Naive thymus-derived CD4-positive, alpha-beta T cell (primary cell): Measurements from ENCODE around the gene ERH. TPM values are rescaled to one million over a fixed set of nuclear protein-coding genes. Genes with fewer than 3 reads are reported as not detected.

ENCODE experiments used
- ATAC-seq: fragments of 150-1000 bp; cut with Tn5 transposase; 2 replicates; pipeline ENCODE4 v1.10.0; 2021; ENCODE audit warnings: mild to moderate bottlenecking, moderate library complexity
- CTCF ChIA-PET: fragments of 350-600 bp; sonication (Branson Sonifier 250); formaldehyde crosslinking; loops from one replicate; lab custom pipeline; 2021; ENCODE audit warnings: antibody characterized with exemption; lab: Charles Lee
- POLR2A ChIA-PET: fragments of 350-600 bp; sonication (Branson Sonifier 250); formaldehyde crosslinking; loops from one replicate; lab custom pipeline; 2021; ENCODE audit warnings: antibody characterized with exemption, inconsistent platforms; lab: Charles Lee
- DNase-seq, 9 donors: peaks; one replicate each; pipeline versions ENCODE4 v3.0.0 to v3.0.0-alpha.2; 2020 to 2022; ENCODE audit warnings: mixed read lengths in 1 of 9
- H3K27ac ChIP-seq: one replicate; pipeline ENCODE4 v1.7.0; 2013; ENCODE audit warnings: mild to moderate bottlenecking, low read depth, low read length, moderate library complexity
- H3K27me3 ChIP-seq, 2 donors: one replicate each; pipeline ENCODE4 v1.7.0; 2013; ENCODE audit warnings: low read length in 2 of 2, mild to moderate bottlenecking in 2 of 2, moderate library complexity in 2 of 2; ENCODE audit not compliant: control insufficient read depth in 2 of 2, insufficient read depth in 2 of 2
- H3K36me3 ChIP-seq, 3 experiments: 1 replicate in 2 of 3; 2 replicates in 1 of 3; pipeline ENCODE4 v1.7.0; 2013; ENCODE audit warnings: low read length in 3 of 3, mild to moderate bottlenecking in 3 of 3, moderate library complexity in 1 of 3; ENCODE audit not compliant: insufficient read depth in 3 of 3, control insufficient read depth in 2 of 3
- H3K4me1 ChIP-seq, 2 donors: one replicate each; pipeline ENCODE4 v1.7.0; 2013; ENCODE audit warnings: low read length in 2 of 2, mild to moderate bottlenecking in 2 of 2, moderate library complexity in 1 of 2; ENCODE audit not compliant: control insufficient read depth in 2 of 2, insufficient read depth in 2 of 2
- H3K4me3 ChIP-seq: 2 replicates; pipeline ENCODE4 v1.7.0; 2013; ENCODE audit warnings: mild to moderate bottlenecking, low read length
- H3K9me3 ChIP-seq, 3 experiments: 1 replicate in 2 of 3; 2 replicates in 1 of 3; pipeline ENCODE4 v1.7.0; 2013; ENCODE audit warnings: low read length in 3 of 3; ENCODE audit not compliant: control insufficient read depth in 2 of 3
- H3K27ac Mint-ChIP-seq, 9 donors: one replicate each; pipeline ENCODE4 v1.8.0; 2020 to 2022; ENCODE audit warnings: mixed read lengths in 9 of 9, mild to moderate bottlenecking in 8 of 9, moderate library complexity in 5 of 9, inconsistent platforms in 2 of 9
- H3K27me3 Mint-ChIP-seq, 5 donors: one replicate each; pipeline ENCODE4 v1.8.0; 2021 to 2022; ENCODE audit warnings: mixed read lengths in 5 of 5, mild to moderate bottlenecking in 1 of 5
- H3K36me3 Mint-ChIP-seq, 5 donors: one replicate each; pipeline ENCODE4 v1.8.0; 2020 to 2022; ENCODE audit warnings: mixed read lengths in 5 of 5, mild to moderate bottlenecking in 3 of 5, inconsistent platforms in 1 of 5
- H3K4me1 Mint-ChIP-seq, 7 donors: one replicate each; pipeline ENCODE4 v1.8.0; 2020 to 2022; ENCODE audit warnings: mixed read lengths in 7 of 7, mild to moderate bottlenecking in 3 of 7, inconsistent platforms in 1 of 7
- H3K4me3 Mint-ChIP-seq, 10 donors: one replicate each; pipeline ENCODE4 v1.8.0; 2020 to 2022; ENCODE audit warnings: mild to moderate bottlenecking in 10 of 10, mixed read lengths in 10 of 10, moderate library complexity in 6 of 10, inconsistent platforms in 2 of 10
- H3K9me3 Mint-ChIP-seq, 11 donors: one replicate each; pipeline ENCODE4 v1.8.0; 2020 to 2022; ENCODE audit warnings: mixed read lengths in 11 of 11, mild to moderate bottlenecking in 4 of 11, inconsistent platforms in 1 of 11, moderate library complexity in 1 of 11
- intact Hi-C, 2 donors: fragments of 100-400 bp; cut with micrococcal nuclease; formaldehyde crosslinking; loops; one replicate each; pipeline ENCODE4 v1.15.1; 2023
- polyA plus RNA-seq, 2 donors: library from polyadenylated mRNA; unstranded; fragments of 300-500 nt; fragmentation: Illumina TruSeq; gene quantifications; one replicate each; pipeline ENCODE4 v1.2.3, GENCODE V29; 2021
- total RNA-seq, 6 experiments: library from RNA in 5 of 6; stranded (reverse) in 5 of 6; gene quantifications; 1 replicate in 5 of 6; 2 replicates in 1 of 6; pipeline ENCODE4 v1.2.3 and lab custom pipeline; 2021 to 2026

Gene ERH
- total and polyA plus RNA-seq, 7 experiments from 2014 or later: 26.4 to 330 (median 93.7) TPM

DNA sequence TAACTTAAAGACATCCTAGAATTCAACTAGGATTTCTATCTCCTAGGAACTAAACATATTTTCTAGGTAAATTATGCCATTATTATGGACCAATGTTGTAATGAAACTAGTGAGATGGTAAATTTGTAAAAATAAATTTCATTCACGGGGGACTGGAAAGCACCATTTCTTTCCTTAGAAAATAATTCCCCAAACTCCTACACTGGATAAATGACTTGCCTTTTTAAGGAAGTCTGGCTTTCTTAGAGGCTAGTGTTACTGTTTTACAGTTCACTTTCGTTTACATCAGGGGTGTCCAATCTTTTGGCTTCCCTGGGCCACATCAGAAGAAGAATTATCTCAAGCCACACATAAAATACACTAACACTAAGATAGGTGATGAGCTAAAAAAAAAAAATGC is 3.7 kb upstream of the ERH start:
- Mint-ChIP-seq H3K4me1 (peaks cover 27 to 74% (median 60%) of the 10 kb centered on the region in 7 donors), H3K4me3 (peak overlapping the region in 5 of 10 donors; percentile 8 to 93 (median 38)), H3K9me3 (no peaks in the 10 kb centered on the region), H3K36me3 (peaks cover 3 to 19% (median 16%) of the 10 kb centered on the region in 5 donors), H3K27ac (no peak overlapping the region), H3K27me3 (no peaks in the 10 kb centered on the region)
- intact Hi-C loops: no loop called here
- H3K27me3 ChIP-seq: no peaks in the 10 kb centered on the region
- no peak for ATAC-seq
- no peaks in the 10 kb centered on the region for H3K9me3 ChIP-seq
- H3K36me3 ChIP-seq: peaks cover 0 to 9% (median 0%) of the 10 kb centered on the region in 3 experiments
- H3K4me1 ChIP-seq: peaks cover 28 to 37% of the 10 kb centered on the region in 2 donors
- no peak for DNase-seq
- POLR2A ChIA-PET: no interaction called here
- H3K4me3 ChIP-seq: no peak overlapping the region
- CTCF ChIA-PET: no interaction called here
- H3K27ac ChIP-seq: no peak overlapping the region

DNA sequence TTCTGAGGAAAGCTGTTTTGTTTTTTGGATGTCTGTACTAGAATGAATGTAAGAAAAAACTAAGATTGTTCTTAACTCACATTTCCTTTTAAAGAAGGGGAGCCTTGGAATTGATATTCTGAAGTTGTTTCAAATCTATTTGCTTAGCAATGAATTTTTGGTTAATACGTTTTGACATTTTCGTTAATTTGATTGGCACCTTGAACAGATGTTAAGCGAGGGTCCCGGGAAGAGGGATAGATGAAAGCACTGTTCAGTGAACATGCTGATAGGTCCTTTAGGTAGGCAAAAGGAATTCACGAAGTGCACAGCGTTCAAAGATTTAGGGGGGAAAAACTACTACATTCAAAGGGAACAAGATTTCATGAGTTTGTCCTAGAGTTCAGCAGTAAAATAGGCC is 2.1 kb upstream of the ERH start:
- H3K9me3 Mint-ChIP-seq: no peaks in the 10 kb centered on the region
- H3K4me3 ChIP-seq: peak overlapping the region; percentile 81

DNA sequence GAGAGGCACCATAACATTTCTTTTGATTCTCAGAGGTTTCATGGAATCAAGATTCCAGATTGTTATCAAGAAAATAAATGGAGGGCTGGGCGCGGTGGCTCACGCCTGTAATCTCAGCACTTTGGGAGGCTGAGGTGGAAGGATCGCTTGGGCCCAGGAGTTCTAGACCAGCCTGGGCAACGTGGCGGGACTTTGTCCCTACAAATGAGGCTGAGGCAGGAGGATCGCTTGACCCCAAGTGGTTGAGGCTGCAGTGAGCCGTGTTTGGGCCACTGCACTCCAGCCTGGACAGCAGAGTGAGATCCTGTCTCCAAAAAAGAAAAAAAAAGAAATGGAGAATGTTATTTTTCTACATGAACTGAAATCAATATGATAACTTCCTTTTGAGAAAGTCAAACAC is 1.7 kb upstream of the ERH start:
- Mint-ChIP-seq H3K9me3 (no peaks in the 10 kb centered on the region), H3K27ac (peak overlapping the region in 3 of 9 donors; percentile 49 to 100 (median 100)), H3K4me1 (peaks cover 32 to 85% (median 76%) of the 10 kb centered on the region in 7 donors), H3K36me3 (peaks cover 2 to 27% (median 21%) of the 10 kb centered on the region in 5 donors), H3K4me3 (peak overlapping the region; percentile 89 to 100 (median 97)), H3K27me3 (no peaks in the 10 kb centered on the region)
- Histone ChIP-seq H3K4me3 (peak overlapping the region; percentile 81), H3K4me1 (peaks cover 31 to 52% of the 10 kb centered on the region in 2 donors), H3K27me3 (no peaks in the 10 kb centered on the region), H3K36me3 (peaks cover 0 to 20% (median 10%) of the 10 kb centered on the region in 3 experiments), H3K27ac (no peak overlapping the region), H3K9me3 (no peaks in the 10 kb centered on the region)
- no peak for DNase-seq
- ChIA-PET POLR2A (interaction anchor here (0.6 to 1.4 kb wide), 2 partner anchors 14 to 15 kb away, joined by 5 read pairs; no protein-coding TSS in a partner anchor), CTCF (no interaction called here)
- intact Hi-C loops: loop anchor here (2.0 to 10.0 kb wide), 5 partner anchors 157 to 1582 kb away; partner anchors contain the start of genes RAD51B (in 1 of the 2), SUSD6 (in 1 of the 2), ZFP36L1 (in 1 of the 2) and ZFYVE26 (in 1 of the 2)
- no peak for ATAC-seq

More for the DNA sequence above, 2.1 kb upstream of the ERH start:
- ATAC-seq (no peak), DNase-seq (no peak)
- POLR2A ChIA-PET: interaction anchor here (0.6 kb wide), 1 partner anchor 15 kb away, joined by 5 read pairs; no protein-coding TSS in a partner anchor
- H3K36me3 ChIP-seq: peaks cover 0 to 18% (median 6%) of the 10 kb centered on the region in 3 experiments
- Mint-ChIP-seq H3K36me3 (peaks cover 3 to 25% (median 24%) of the 10 kb centered on the region in 5 donors), H3K4me1 (peaks cover 32 to 84% (median 74%) of the 10 kb centered on the region in 7 donors), H3K4me3 (peak overlapping the region; percentile 89 to 100 (median 97)), H3K27ac (peak overlapping the region in 4 of 9 donors; percentile 21 to 57 (median 37)), H3K27me3 (no peaks in the 10 kb centered on the region)
- no peaks in the 10 kb centered on the region for H3K9me3 ChIP-seq
- CTCF ChIA-PET: no interaction called here
- no peak overlapping the region for H3K27ac ChIP-seq
- peaks cover 31 to 52% of the 10 kb centered on the region in 2 donors for H3K4me1 ChIP-seq
- no peaks in the 10 kb centered on the region for H3K27me3 ChIP-seq
- intact Hi-C loops: no loop called here

DNA sequence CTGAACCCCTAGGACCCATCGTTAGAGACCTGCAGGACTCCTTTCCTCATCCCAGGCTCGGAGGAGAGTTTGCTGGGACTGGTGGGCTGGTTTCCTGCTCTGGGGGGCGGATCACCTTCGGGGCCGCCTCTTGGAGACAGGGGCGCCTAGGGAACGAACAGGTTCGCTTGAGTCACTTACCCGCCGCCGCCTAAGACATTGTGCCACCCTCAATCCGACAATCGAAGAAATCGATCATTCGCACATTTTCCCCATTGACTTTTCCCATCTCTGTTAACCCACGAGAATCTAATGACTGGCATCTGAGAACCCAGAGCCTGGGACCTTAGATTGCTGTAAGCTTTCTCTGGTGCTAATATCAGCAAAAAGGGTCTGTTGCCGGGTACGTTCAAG is 715 bp upstream of the ERH start:
- POLR2A ChIA-PET: interaction anchor here (0.7 to 2.4 kb wide), 7 partner anchors 14 to 960 kb away, joined by 3 to 10 read pairs (median 6); partner anchors contain the start of genes COX16, EXD2 and SRSF5
- Mint-ChIP-seq H3K36me3 (peaks cover 0 to 26% (median 18%) of the 10 kb centered on the region in 5 donors), H3K27ac (peak overlapping the region; percentile 98 to 100 (median 100)), H3K4me3 (peak overlapping the region; percentile 89 to 100 (median 97)), H3K9me3 (no peaks in the 10 kb centered on the region), H3K4me1 (peaks cover 35 to 87% (median 72%) of the 10 kb centered on the region in 7 donors), H3K27me3 (no peaks in the 10 kb centered on the region)
- peaks cover 6 to 27% (median 11%) of the 10 kb centered on the region in 3 experiments for H3K36me3 ChIP-seq
- CTCF ChIA-PET: interaction anchor here (0.6 to 1.1 kb wide), 3 partner anchors 23 to 1147 kb away, joined by 3 to 4 read pairs (median 3); no protein-coding TSS in a partner anchor
- ATAC-seq: no peak
- H3K9me3 ChIP-seq: no peaks in the 10 kb centered on the region
- H3K4me3 ChIP-seq: peak overlapping the region; percentile 81
- H3K4me1 ChIP-seq: peaks cover 31 to 52% of the 10 kb centered on the region in 2 donors
- DNase-seq: no peak
- H3K27me3 ChIP-seq: no peaks in the 10 kb centered on the region
- intact Hi-C loops: loop anchor here (1.0 to 10.0 kb wide), 16 partner anchors 45 to 1725 kb away; partner anchors contain the start of genes EXD2 (in 2 of the 2), ZFYVE26 (in 2 of the 2), COX16 (in 1 of the 2) and DCAF5 (in 1 of the 2)
- H3K27ac ChIP-seq: peak overlapping the region; percentile 86

DNA sequence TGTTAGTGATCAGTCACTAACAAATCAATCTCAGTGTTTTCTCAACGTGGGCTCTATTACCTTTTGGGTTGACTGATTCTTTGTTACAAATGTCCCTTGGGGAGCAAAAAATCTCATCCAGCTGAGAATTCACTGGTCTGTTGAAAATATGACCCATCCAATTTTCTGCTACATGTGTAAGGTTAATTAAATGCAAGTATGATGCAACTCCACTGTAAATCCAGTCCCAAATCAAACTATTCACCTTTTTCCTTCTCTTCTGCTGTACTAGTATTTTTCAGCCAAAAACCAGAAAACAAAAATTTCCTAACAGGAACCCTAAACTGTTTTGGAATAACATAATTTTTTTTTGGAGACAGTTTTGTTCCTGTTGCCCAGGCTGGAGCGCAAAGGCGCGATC is 2.2 kb downstream of the ERH start:
- H3K4me1 ChIP-seq: peaks cover 33 to 47% of the 10 kb centered on the region in 2 donors
- peaks cover 5 to 47% (median 34%) of the 10 kb centered on the region in 5 donors for H3K36me3 Mint-ChIP-seq
- CTCF ChIA-PET: interaction anchor here (1.3 kb wide), 1 partner anchor 65 kb away, joined by 3 read pairs; no protein-coding TSS in a partner anchor

DNA sequence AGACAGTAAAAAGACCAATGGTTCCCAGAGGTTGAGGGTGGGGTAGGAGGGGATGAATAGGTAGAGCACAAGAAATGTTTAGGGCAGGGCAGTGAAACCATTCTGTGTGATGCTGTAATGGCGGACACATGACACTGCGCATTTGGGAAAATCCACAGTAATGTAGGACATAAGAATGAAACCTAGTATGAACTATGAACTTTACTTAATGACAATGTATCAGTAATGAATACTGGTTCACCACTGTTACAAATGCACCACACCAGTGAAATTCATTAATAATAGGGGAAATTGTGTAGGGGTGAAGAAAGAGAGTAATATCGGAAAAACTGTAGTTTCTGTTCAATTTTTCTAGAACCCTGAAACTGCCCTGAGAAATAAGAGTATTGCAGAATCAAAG is 5.6 kb downstream of the ERH start:
- H3K4me3 Mint-ChIP-seq: peak overlapping the region in 6 of 10 donors; percentile 6 to 66 (median 24)

More for the DNA sequence above, 2.2 kb downstream of the ERH start:
- DNase-seq (no peak), ATAC-seq (no peak)
- H3K9me3 ChIP-seq: no peaks in the 10 kb centered on the region
- H3K4me3 Mint-ChIP-seq: peak overlapping the region in 9 of 10 donors; percentile 2 to 99 (median 27)
- peak overlapping the region in 3 of 9 donors; percentile 32 to 45 (median 32) for H3K27ac Mint-ChIP-seq
- intact Hi-C loops: loop anchor here (2.0 to 10.0 kb wide), 5 partner anchors 154 to 1579 kb away; partner anchors contain the start of genes RAD51B (in 1 of the 2), SUSD6 (in 1 of the 2) and ZFYVE26 (in 1 of the 2)
- no peaks in the 10 kb centered on the region for H3K27me3 Mint-ChIP-seq
- POLR2A ChIA-PET: interaction anchor here (0.8 kb wide), 1 partner anchor 19 kb away, joined by 5 read pairs; no protein-coding TSS in a partner anchor
- H3K27me3 ChIP-seq: no peaks in the 10 kb centered on the region
- no peaks in the 10 kb centered on the region for H3K9me3 Mint-ChIP-seq
- H3K27ac ChIP-seq: no peak overlapping the region
- peaks cover 52 to 99% (median 82%) of the 10 kb centered on the region in 7 donors for H3K4me1 Mint-ChIP-seq
- peaks cover 24 to 52% (median 27%) of the 10 kb centered on the region in 3 experiments for H3K36me3 ChIP-seq
- no peak overlapping the region for H3K4me3 ChIP-seq

More for the DNA sequence above, 5.6 kb downstream of the ERH start:
- ChIA-PET CTCF (no interaction called here), POLR2A (no interaction called here)
- H3K27ac ChIP-seq: no peak overlapping the region
- Mint-ChIP-seq H3K36me3 (peaks cover 14 to 63% (median 40%) of the 10 kb centered on the region in 5 donors), H3K4me1 (peaks cover 49 to 94% (median 85%) of the 10 kb centered on the region in 7 donors), H3K9me3 (no peaks in the 10 kb centered on the region), H3K27ac (peak overlapping the region in 1 of 9 donors; percentile 13), H3K27me3 (no peaks in the 10 kb centered on the region)
- intact Hi-C loops: loop anchor here in 1 of 2 donors (10.0 kb wide), 1 partner anchor 268 kb away; no protein-coding TSS in a partner anchor
- peaks cover 27 to 69% (median 36%) of the 10 kb centered on the region in 3 experiments for H3K36me3 ChIP-seq
- H3K4me1 ChIP-seq: peaks cover 21 to 27% of the 10 kb centered on the region in 2 donors
- no peak overlapping the region for H3K4me3 ChIP-seq
- H3K9me3 ChIP-seq: no peaks in the 10 kb centered on the region
- H3K27me3 ChIP-seq: no peaks in the 10 kb centered on the region
- DNase-seq (no peak), ATAC-seq (no peak)
